HepG2 (cell line): ENCODE data around the gene ALG3. TPM values are rescaled to one million over a fixed set of nuclear protein-coding genes. Genes with fewer than 3 reads are reported as not detected.

ENCODE experiments used
- CCAR2 ChIP-seq: fragments of 200-400 bp; formaldehyde crosslinking; optimal IDR thresholded peaks from 2 replicates; pipeline ENCODE3; 2018; ENCODE audit warnings: low read depth, mild to moderate bottlenecking, low read length, moderate library complexity
- CSRNP1 ChIP-seq: sonication (generic); formaldehyde crosslinking; IDR thresholded peaks from 2 replicates; pipeline ENCODE4 v1.8.1; 2023; ENCODE audit warnings: mild to moderate bottlenecking, missing genetic modification reagents
- E2F2 ChIP-seq: sonication (generic); formaldehyde crosslinking; IDR thresholded peaks from 2 replicates; pipeline ENCODE4 v1.4.0; 2020; ENCODE audit warnings: missing genetic modification reagents, borderline replicate concordance
- FUBP1 ChIP-seq: sonication (generic); formaldehyde crosslinking; IDR thresholded peaks from 2 replicates; pipeline ENCODE4 v1.5.1; 2020; ENCODE audit warnings: missing genetic modification reagents, mild to moderate bottlenecking, borderline replicate concordance
- ISX ChIP-seq: sonication (generic); formaldehyde crosslinking; conservative IDR thresholded peaks from 2 replicates; pipeline ENCODE4 v1.5.0; 2020; ENCODE audit warnings: missing genetic modification reagents
- KLF13 ChIP-seq: sonication (generic); formaldehyde crosslinking; IDR thresholded peaks from 2 replicates; pipeline ENCODE4 v1.4.0; 2020; ENCODE audit warnings: mild to moderate bottlenecking, missing genetic modification reagents
- SMAD1 ChIP-seq: sonication (generic); formaldehyde crosslinking; IDR thresholded peaks from 2 replicates; pipeline ENCODE4 v1.4.0; 2020; ENCODE audit warnings: missing genetic modification reagents, low read depth, mild to moderate bottlenecking, borderline replicate concordance
- ZBTB3 ChIP-seq: sonication (generic); formaldehyde crosslinking; IDR thresholded peaks from 2 replicates; pipeline ENCODE4 v1.4.0; 2020; ENCODE audit warnings: low read depth, mild to moderate bottlenecking, moderate library complexity, missing genetic modification reagents, borderline replicate concordance
- ZFP82 ChIP-seq: sonication (generic); formaldehyde crosslinking; IDR thresholded peaks from 2 replicates; pipeline ENCODE4 v1.5.1; 2020; ENCODE audit warnings: mild to moderate bottlenecking, missing genetic modification reagents, borderline replicate concordance
- ZHX1 ChIP-seq: sonication (generic); formaldehyde crosslinking; IDR thresholded peaks from 2 replicates; pipeline ENCODE4 v1.8.1; 2022; ENCODE audit warnings: low read depth, mild to moderate bottlenecking, missing genetic modification reagents
- ZNF180 ChIP-seq: sonication (generic); formaldehyde crosslinking; IDR thresholded peaks from 2 replicates; pipeline ENCODE4 v1.4.0; 2020; ENCODE audit warnings: low read depth, missing genetic modification reagents, borderline replicate concordance
- ZNF530 ChIP-seq: sonication (generic); formaldehyde crosslinking; IDR thresholded peaks from 2 replicates; pipeline ENCODE4 v1.5.0; 2020; ENCODE audit warnings: low read depth, mild to moderate bottlenecking, missing genetic modification reagents
- ZNF619 ChIP-seq: sonication (generic); formaldehyde crosslinking; IDR thresholded peaks from 2 replicates; pipeline ENCODE4 v1.4.0; 2020; ENCODE audit warnings: mild to moderate bottlenecking, missing genetic modification reagents
- ZUFSP ChIP-seq: sonication (generic); formaldehyde crosslinking; IDR thresholded peaks from 2 replicates; pipeline ENCODE4 v1.9.0; 2021; ENCODE audit warnings: missing genetic modification reagents, mild to moderate bottlenecking, borderline replicate concordance
- ZXDC ChIP-seq: sonication (generic); formaldehyde crosslinking; IDR thresholded peaks from 2 replicates; pipeline ENCODE4 v1.5.0; 2020; ENCODE audit warnings: mild to moderate bottlenecking, missing genetic modification reagents
- polyA plus RNA-seq, 8 experiments: library from polyadenylated mRNA; depleted of rRNA in 3 of 8; stranded (reverse) in 7 of 8; unstranded in 1 of 8; fragments of >200 nt; fragmentation: Illumina TruSeq in 4 of 8; extraction: Trizol in 4 of 8; gene quantifications; 2 replicates each; pipeline versions ENCODE4 v1.2.1 to v1.2.3, GENCODE V29; 2011 to 2016; ENCODE audit warnings: low read depth in 4 of 8, missing spikeins in 1 of 8, mixed read lengths in 1 of 8; ENCODE audit not compliant: insufficient read depth in 1 of 8
- total RNA-seq, 5 experiments: library from RNA; depleted of rRNA; stranded (reverse); fragments of >200 nt; fragmentation: Illumina TruSeq; extraction: Trizol; gene quantifications; 2 replicates each; pipeline ENCODE4 v1.2.3, GENCODE V29; 2016; ENCODE audit warnings: low read depth in 1 of 5

The ALG3 gene
- total and polyA plus RNA-seq, 2 of the 13 experiments (the other 11 are each of a cell fraction or from before 2014, with no cell fraction given), result 46.6 to 57.1 TPM

GRCh38 chr3:184249412-184250166 is 827 bp upstream of the ALG3 start, which contains the start of gene EEF1AKMT4 (continued):
- TF ChIP-seq CSRNP1 (CRISPR knock-in tag) (no peak), KLF13 (CRISPR knock-in tag) (no peak), E2F2 (CRISPR knock-in tag) (no peak), FUBP1 (no peak), SMAD1 (CRISPR knock-in tag) (no peak), ZNF180 (CRISPR knock-in tag) (0 out of 2 replicates have a peak, but pooled peaks have one; percentile 39), ZBTB3 (no peak), ZUFSP (CRISPR knock-in tag) (no peak), ZFP82 (CRISPR knock-in tag) (no peak), ZXDC (CRISPR knock-in tag) (no peak), CCAR2 (no peak), ZNF619 (CRISPR knock-in tag) (no peak), ISX (CRISPR knock-in tag) (no peak), ZNF530 (CRISPR knock-in tag) (no peak), ZHX1 (CRISPR knock-in tag) (no peak; the same call in 1 of the 2 replicates)
